ENCODE measurements around the gene PANK1.

PANK1 gene

DNA sequence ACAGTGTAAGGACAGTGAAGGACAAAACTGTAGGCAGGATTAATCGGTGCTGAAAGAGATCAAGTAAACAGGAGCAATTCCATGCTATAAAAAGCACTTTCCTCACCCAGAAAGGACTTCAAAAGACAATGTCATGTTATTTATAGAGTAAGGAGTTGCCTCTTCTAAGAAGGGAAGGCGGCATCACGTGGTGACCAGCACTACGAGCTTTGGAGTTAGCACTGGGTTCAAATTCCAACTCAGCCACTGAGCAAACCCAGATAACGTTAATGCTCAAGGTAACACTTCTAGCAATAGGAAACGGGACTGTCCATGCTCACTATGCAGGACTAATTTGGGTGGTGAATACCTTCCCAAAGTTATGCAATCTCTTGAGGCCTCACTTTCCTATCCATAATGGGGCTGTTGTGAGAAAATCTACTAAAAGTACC is 715 bp upstream of the PANK1 start (continued):
- TF ChIP-seq, protein P1, sequence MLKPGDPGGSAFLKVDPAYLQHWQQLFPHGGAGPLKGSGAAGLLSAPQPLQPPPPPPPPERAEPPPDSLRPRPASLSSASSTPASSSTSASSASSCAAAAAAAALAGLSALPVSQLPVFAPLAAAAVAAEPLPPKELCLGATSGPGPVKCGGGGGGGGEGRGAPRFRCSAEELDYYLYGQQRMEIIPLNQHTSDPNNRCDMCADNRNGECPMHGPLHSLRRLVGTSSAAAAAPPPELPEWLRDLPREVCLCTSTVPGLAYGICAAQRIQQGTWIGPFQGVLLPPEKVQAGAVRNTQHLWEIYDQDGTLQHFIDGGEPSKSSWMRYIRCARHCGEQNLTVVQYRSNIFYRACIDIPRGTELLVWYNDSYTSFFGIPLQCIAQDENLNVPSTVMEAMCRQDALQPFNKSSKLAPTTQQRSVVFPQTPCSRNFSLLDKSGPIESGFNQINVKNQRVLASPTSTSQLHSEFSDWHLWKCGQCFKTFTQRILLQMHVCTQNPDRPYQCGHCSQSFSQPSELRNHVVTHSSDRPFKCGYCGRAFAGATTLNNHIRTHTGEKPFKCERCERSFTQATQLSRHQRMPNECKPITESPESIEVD (tag by site-specific recombination; IDR thresholded peaks at IDR 0.05) = 0 out of 2 replicates have a peak, but pooled peaks have one; percentile 31
- TF ChIP-seq, protein P2, sequence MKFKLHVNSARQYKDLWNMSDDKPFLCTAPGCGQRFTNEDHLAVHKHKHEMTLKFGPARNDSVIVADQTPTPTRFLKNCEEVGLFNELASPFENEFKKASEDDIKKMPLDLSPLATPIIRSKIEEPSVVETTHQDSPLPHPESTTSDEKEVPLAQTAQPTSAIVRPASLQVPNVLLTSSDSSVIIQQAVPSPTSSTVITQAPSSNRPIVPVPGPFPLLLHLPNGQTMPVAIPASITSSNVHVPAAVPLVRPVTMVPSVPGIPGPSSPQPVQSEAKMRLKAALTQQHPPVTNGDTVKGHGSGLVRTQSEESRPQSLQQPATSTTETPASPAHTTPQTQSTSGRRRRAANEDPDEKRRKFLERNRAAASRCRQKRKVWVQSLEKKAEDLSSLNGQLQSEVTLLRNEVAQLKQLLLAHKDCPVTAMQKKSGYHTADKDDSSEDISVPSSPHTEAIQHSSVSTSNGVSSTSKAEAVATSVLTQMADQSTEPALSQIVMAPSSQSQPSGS (tag by site-specific recombination; IDR thresholded peaks at IDR 0.05; ENCODE audit: low read depth) = no peak
- no peak for TF ChIP-seq ZNF48 (tag by site-specific recombination; IDR thresholded peaks at IDR 0.05)
- TF ChIP-seq ZNF629 (tag by site-specific recombination; IDR thresholded peaks at IDR 0.05) = 0 out of 2 replicates have a peak, but pooled peaks have one; percentile 3

DNA sequence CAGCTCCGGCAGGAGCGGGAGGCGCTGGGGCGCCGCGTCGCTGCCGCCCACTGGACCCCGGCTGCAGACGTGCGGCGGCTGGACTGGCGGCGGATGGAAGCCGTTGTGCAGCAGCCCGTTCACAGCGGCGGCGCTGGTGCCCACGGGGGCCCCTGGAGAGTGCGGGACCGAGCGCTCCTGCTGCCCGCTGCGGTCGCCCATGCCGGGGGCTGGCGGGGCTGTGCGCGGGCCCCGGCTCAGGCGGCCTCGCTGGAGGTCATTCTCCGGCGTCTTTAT is 413 bp downstream of the PANK1 start:
- CTCF ChIA-PET = interaction anchor here (1.1 to 1.4 kb wide), 2 partner anchors 25 to 27 kb away, joined by 3 read pairs; no protein-coding TSS in a partner anchor
- no peaks in the 10 kb centered on the region for H3K9me3 ChIP-seq (ENCODE audit: control insufficient read depth, insufficient read depth, low read depth, low read length)
- H3K4me3 ChIP-seq (ENCODE audit: low read depth, low read length) = peak overlapping the region; percentile 85
- H3K36me3 ChIP-seq (ENCODE audit: control insufficient read depth in 2 of 2, insufficient read depth in 1 of 2, low read length in 2 of 2) = no peaks in the 10 kb centered on the region
- POLR2A ChIA-PET = interaction anchor here (1.2 to 2.5 kb wide), 5 partner anchors 14 to 226 kb away, joined by 3 to 61 read pairs (median 3); partner anchors contain the start of gene KIF20B
- H3K4me1 ChIP-seq (ENCODE audit: control insufficient read depth, insufficient read depth, low read length) = peaks cover 9% of the 10 kb centered on the region; the same call in 1 of the 2 replicates
- peak overlapping the region; percentile 97 for H3K27ac ChIP-seq (ENCODE audit: extremely low read depth, low read depth, low read length)
- TF ChIP-seq ZNF324 (tag by site-specific recombination; IDR thresholded peaks at IDR 0.05) = 0 out of 2 replicates have a peak, but pooled peaks have one; percentile 3
- TF ChIP-seq ZBTB20 (tag by site-specific recombination; IDR thresholded peaks at IDR 0.05) = peak; percentile 59
- peak; percentile 5; the same call in 1 of the 2 replicates for TF ChIP-seq ZIC2 (tag by site-specific recombination; IDR thresholded peaks at IDR 0.05)
- TF ChIP-seq, protein P3, sequence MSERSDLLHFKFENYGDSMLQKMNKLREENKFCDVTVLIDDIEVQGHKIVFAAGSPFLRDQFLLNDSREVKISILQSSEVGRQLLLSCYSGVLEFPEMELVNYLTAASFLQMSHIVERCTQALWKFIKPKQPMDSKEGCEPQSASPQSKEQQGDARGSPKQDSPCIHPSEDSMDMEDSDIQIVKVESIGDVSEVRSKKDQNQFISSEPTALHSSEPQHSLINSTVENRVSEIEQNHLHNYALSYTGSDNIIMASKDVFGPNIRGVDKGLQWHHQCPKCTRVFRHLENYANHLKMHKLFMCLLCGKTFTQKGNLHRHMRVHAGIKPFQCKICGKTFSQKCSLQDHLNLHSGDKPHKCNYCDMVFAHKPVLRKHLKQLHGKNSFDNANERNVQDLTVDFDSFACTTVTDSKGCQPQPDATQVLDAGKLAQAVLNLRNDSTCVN (tag by site-specific recombination; optimal IDR thresholded peaks at IDR 0.05) = peak; percentile 69
- 0 out of 2 replicates have a peak, but pooled peaks have one; percentile 46 for TF ChIP-seq ZNF37A (tag by site-specific recombination; IDR thresholded peaks at IDR 0.05)
- TF ChIP-seq, protein P4, sequence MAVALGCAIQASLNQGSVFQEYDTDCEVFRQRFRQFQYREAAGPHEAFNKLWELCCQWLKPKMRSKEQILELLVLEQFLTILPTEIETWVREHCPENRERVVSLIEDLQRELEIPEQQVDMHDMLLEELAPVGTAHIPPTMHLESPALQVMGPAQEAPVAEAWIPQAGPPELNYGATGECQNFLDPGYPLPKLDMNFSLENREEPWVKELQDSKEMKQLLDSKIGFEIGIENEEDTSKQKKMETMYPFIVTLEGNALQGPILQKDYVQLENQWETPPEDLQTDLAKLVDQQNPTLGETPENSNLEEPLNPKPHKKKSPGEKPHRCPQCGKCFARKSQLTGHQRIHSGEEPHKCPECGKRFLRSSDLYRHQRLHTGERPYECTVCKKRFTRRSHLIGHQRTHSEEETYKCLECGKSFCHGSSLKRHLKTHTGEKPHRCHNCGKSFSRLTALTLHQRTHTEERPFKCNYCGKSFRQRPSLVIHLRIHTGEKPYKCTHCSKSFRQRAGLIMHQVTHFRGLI (tag by site-specific recombination; IDR thresholded peaks at IDR 0.05) = no peak
- TF ChIP-seq, protein P5, sequence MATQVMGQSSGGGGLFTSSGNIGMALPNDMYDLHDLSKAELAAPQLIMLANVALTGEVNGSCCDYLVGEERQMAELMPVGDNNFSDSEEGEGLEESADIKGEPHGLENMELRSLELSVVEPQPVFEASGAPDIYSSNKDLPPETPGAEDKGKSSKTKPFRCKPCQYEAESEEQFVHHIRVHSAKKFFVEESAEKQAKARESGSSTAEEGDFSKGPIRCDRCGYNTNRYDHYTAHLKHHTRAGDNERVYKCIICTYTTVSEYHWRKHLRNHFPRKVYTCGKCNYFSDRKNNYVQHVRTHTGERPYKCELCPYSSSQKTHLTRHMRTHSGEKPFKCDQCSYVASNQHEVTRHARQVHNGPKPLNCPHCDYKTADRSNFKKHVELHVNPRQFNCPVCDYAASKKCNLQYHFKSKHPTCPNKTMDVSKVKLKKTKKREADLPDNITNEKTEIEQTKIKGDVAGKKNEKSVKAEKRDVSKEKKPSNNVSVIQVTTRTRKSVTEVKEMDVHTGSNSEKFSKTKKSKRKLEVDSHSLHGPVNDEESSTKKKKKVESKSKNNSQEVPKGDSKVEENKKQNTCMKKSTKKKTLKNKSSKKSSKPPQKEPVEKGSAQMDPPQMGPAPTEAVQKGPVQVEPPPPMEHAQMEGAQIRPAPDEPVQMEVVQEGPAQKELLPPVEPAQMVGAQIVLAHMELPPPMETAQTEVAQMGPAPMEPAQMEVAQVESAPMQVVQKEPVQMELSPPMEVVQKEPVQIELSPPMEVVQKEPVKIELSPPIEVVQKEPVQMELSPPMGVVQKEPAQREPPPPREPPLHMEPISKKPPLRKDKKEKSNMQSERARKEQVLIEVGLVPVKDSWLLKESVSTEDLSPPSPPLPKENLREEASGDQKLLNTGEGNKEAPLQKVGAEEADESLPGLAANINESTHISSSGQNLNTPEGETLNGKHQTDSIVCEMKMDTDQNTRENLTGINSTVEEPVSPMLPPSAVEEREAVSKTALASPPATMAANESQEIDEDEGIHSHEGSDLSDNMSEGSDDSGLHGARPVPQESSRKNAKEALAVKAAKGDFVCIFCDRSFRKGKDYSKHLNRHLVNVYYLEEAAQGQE (tag by site-specific recombination; IDR thresholded peaks at IDR 0.05) = no peak
- 0 out of 2 replicates have a peak, but pooled peaks have one; percentile 20 for TF ChIP-seq ZNF184 (tag by site-specific recombination; IDR thresholded peaks at IDR 0.05)
- TF ChIP-seq, protein P6, sequence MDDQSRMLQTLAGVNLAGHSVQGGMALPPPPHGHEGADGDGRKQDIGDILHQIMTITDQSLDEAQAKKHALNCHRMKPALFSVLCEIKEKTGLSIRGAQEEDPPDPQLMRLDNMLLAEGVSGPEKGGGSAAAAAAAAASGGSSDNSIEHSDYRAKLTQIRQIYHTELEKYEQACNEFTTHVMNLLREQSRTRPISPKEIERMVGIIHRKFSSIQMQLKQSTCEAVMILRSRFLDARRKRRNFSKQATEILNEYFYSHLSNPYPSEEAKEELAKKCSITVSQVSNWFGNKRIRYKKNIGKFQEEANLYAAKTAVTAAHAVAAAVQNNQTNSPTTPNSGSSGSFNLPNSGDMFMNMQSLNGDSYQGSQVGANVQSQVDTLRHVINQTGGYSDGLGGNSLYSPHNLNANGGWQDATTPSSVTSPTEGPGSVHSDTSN (CRISPR knock-in tag; IDR thresholded peaks at IDR 0.05) = 0 out of 2 replicates have a peak, but pooled peaks have one; percentile 46
- TF ChIP-seq OSR2 (tag by site-specific recombination; IDR thresholded peaks at IDR 0.05) = no peak
- TF ChIP-seq OVOL3 (tag by site-specific recombination; IDR thresholded peaks at IDR 0.05) = no peak
- TF ChIP-seq, protein P7, sequence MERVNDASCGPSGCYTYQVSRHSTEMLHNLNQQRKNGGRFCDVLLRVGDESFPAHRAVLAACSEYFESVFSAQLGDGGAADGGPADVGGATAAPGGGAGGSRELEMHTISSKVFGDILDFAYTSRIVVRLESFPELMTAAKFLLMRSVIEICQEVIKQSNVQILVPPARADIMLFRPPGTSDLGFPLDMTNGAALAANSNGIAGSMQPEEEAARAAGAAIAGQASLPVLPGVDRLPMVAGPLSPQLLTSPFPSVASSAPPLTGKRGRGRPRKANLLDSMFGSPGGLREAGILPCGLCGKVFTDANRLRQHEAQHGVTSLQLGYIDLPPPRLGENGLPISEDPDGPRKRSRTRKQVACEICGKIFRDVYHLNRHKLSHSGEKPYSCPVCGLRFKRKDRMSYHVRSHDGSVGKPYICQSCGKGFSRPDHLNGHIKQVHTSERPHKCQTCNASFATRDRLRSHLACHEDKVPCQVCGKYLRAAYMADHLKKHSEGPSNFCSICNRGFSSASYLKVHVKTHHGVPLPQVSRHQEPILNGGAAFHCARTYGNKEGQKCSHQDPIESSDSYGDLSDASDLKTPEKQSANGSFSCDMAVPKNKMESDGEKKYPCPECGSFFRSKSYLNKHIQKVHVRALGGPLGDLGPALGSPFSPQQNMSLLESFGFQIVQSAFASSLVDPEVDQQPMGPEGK (tag by site-specific recombination; IDR thresholded peaks at IDR 0.05) = 0 out of 2 replicates have a peak, but pooled peaks have one; percentile 0
- TF ChIP-seq ZNF248 (tag by site-specific recombination; IDR thresholded peaks at IDR 0.05) = no peak
- TF ChIP-seq ZBTB8A (tag by site-specific recombination; IDR thresholded peaks at IDR 0.05) = peak; percentile 24
- TF ChIP-seq SP3 (tag by site-specific recombination; IDR thresholded peaks at IDR 0.05) = no peak
- 0 out of 2 replicates have a peak, but pooled peaks have one; percentile 8 for TF ChIP-seq ZNF391 (tag by site-specific recombination; IDR thresholded peaks at IDR 0.05; ENCODE audit: borderline replicate concordance, low read depth)
- TF ChIP-seq ZBTB48 (tag by site-specific recombination; IDR thresholded peaks at IDR 0.05) = no peak
- TF ChIP-seq HOXC10 (CRISPR knock-in tag; IDR thresholded peaks at IDR 0.05) = no peak
- no peak for TF ChIP-seq ZNF530 (tag by site-specific recombination; IDR thresholded peaks at IDR 0.05; ENCODE audit: low read depth)
- TF ChIP-seq ZSCAN23 (tag by site-specific recombination; IDR thresholded peaks at IDR 0.05) = no peak

All from HEK293 (cell line).